ENCODE measurements around the gene CLIP2.

The CLIP2 gene

DNA sequence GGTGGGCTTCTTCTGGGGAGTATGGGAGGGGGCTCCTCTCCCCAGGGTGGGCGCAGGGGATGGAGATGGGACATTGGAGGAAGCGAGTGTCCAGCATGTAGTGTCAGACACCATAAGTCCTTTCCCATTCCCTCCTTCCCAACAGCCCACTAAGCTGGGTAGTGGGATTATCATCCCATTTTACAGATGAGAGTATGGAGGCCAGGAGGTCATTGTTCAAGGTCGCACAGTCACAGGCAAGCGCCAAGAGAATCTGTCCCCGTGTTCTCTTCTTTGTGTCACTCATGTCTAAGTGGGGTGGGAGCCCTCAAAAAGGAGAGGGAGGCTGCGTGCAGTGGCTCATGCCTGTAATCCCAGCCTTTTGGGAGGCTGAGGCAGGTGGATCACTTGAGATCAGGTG lies 64.8 kb downstream of the CLIP2 start:
- in situ Hi-C loops (cut with MboI; ENCODE audit: low pct_unique_long_range_greater_than_20kb, low sequenced_read_pairs, unreplicated experiment): no loop called here
- DNase-seq (ENCODE audit: low spot score): no peak
- no peak for TF ChIP-seq CTCF (IDR thresholded peaks at IDR 0.05; ENCODE audit: extremely low read depth, insufficient read depth, missing control alignments)

DNA sequence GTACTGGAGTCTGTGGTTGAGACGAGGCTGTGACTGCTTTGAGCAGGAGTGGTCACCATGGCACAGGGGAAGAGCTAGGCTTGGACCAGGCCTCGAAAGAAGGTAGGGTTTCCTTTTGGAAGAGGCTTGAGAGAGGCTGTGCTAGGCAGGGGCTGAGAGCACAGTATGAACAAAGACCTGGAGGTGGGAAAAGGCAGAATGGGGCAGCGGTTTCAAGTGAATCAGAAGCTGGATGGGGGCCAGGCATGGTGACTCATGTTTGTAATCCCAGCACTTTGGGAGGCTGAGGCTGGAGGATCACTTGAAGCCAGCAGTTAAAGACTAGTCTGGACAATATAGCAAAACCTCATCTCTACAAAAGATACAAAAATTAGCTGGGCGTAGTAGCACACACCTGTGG lies 65.9 kb downstream of the CLIP2 start:
- no peak for TF ChIP-seq CTCF (IDR thresholded peaks at IDR 0.05; ENCODE audit: extremely low read depth, insufficient read depth, missing control alignments)
- in situ Hi-C loops (cut with MboI; ENCODE audit: low pct_unique_long_range_greater_than_20kb, low sequenced_read_pairs, unreplicated experiment): no loop called here
- no peak for DNase-seq (ENCODE audit: low spot score)

DNA sequence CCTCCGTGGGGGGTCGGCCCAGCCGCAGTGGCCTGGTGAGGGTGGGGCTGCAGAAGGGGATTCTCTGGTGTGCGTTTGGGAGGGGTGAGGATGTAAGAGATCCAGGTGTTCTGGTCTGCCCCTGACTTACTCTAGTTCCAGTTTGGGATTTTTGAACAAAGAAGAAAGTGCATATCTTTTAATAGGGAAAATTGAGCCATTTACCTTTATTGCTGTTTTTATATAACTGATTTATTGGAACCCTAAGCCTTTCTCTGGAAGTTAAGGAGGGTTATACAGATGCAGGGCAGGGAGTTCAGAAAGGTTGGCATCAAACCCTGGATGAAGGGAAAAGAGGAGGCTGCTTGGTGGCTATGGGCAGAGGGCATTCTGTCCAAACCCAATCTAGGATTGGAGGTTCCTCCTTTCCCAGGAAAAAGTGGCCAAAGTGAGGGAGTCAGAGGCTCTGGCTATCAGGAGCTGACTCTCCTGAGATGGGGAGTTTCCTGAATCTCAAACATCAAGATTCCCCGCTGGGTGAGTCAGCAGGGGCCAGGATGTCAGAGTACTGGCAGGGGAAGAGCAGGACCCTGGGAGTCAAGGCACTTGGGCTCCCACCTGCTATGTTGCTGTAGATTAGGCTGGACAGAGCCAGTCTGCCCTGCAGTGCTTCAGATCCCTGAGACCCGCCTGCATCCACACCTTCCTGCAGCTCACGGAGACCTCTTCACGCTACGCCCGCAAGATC lies 67.5 kb downstream of the CLIP2 start:
- in situ Hi-C loops (cut with MboI; ENCODE audit: low pct_unique_long_range_greater_than_20kb, low sequenced_read_pairs, unreplicated experiment): no loop called here
- no peak for DNase-seq (ENCODE audit: low spot score)
- no peak for TF ChIP-seq CTCF (IDR thresholded peaks at IDR 0.05; ENCODE audit: extremely low read depth, insufficient read depth, missing control alignments)

- TF ChIP-seq CTCF (IDR thresholded peaks at IDR 0.05; ENCODE audit: extremely low read depth, insufficient read depth, missing control alignments): no peak
- DNase-seq (ENCODE audit: low spot score): no peak
- in situ Hi-C loops (cut with MboI; ENCODE audit: low pct_unique_long_range_greater_than_20kb, low sequenced_read_pairs, unreplicated experiment): no loop called here
These were observed 70.8 kb downstream of the CLIP2 start for GRCh38 chr7:74360008-74360407.

DNA sequence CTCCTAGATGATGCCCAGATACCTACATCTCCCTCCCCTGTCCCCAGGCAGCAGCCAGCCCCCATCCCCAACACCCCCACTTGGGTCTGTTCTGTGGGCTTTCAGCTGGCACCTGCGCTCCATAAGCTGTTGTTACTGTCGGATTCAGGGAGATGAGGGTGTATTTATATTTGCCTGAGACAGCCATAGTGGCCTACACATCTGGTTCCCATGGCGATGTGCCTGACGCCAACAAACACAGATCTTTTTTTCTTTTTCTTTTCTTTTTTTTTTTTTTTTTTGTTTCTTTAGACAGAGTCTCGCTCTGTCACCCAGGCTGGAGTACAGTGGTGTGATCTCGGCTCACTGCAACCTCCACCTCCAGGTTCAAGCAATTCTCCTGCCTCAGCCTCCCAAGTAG lies 73.1 kb downstream of the CLIP2 start:
- no peak for TF ChIP-seq CTCF (IDR thresholded peaks at IDR 0.05; ENCODE audit: extremely low read depth, insufficient read depth, missing control alignments)
- in situ Hi-C loops (cut with MboI; ENCODE audit: low pct_unique_long_range_greater_than_20kb, low sequenced_read_pairs, unreplicated experiment): no loop called here
- no peak for DNase-seq (ENCODE audit: low spot score)

GRCh38 chr7:74364061-74364460 lies 74.9 kb downstream of the CLIP2 start:
- in situ Hi-C loops (cut with MboI; ENCODE audit: low pct_unique_long_range_greater_than_20kb, low sequenced_read_pairs, unreplicated experiment): no loop called here
- TF ChIP-seq CTCF (IDR thresholded peaks at IDR 0.05; ENCODE audit: extremely low read depth, insufficient read depth, missing control alignments): no peak
- DNase-seq (ENCODE audit: low spot score): no peak

Data from GM13977 (cell line).